DOHH2 (cell line): ENCODE measurements around the gene SLC45A3.

Experiments
- H3F3A ChIP-seq: fragments of 200-600 bp; sonication (generic), shearing (Covaris generic); 2 replicates; pipeline ENCODE4 v1.6.0; 2016; ENCODE audit warnings: antibody characterized with exemption, mild to moderate bottlenecking; ENCODE audit not compliant: control insufficient read depth, insufficient read depth
- H3K27ac ChIP-seq: fragments of 200-600 bp; sonication (generic); 2 replicates; pipeline ENCODE4 v1.5.1; 2014; ENCODE audit warnings: low read depth, mild to moderate bottlenecking, low read length, moderate library complexity
- H3K27me3 ChIP-seq: fragments of 200-600 bp; sonication (generic); 2 replicates; pipeline ENCODE4 v1.6.1; 2014; ENCODE audit warnings: mild to moderate bottlenecking, low read length, mixed read lengths; ENCODE audit not compliant: control insufficient read depth
- H3K36me3 ChIP-seq: fragments of 200-600 bp; sonication (generic); 2 replicates; pipeline ENCODE4 v1.6.1; 2014; ENCODE audit warnings: mild to moderate bottlenecking, low read length, moderate library complexity, mixed read lengths; ENCODE audit not compliant: control insufficient read depth
- H3K4me1 ChIP-seq: fragments of 200-600 bp; sonication (generic); 2 replicates; pipeline ENCODE4 v1.6.1; 2014; ENCODE audit warnings: mild to moderate bottlenecking, low read length, mixed read lengths; ENCODE audit not compliant: control insufficient read depth
- H3K4me2 ChIP-seq: fragments of 200-600 bp; sonication (generic); 2 replicates; pipeline ENCODE4 v1.6.0; 2014; ENCODE audit warnings: mild to moderate bottlenecking, low read length, moderate library complexity
- H3K4me3 ChIP-seq: fragments of 200-600 bp; sonication (generic); 2 replicates; pipeline ENCODE4 v1.5.1; 2014; ENCODE audit warnings: mild to moderate bottlenecking, low read length, mixed read lengths
- H3K79me2 ChIP-seq: fragments of 200-600 bp; sonication (generic); 2 replicates; pipeline ENCODE4 v1.6.1; 2014; ENCODE audit warnings: mild to moderate bottlenecking, low read length, mixed read lengths; ENCODE audit not compliant: control insufficient read depth
- H3K9me2 ChIP-seq: fragments of 200-600 bp; sonication (generic); replicated peaks from 2 replicates; pipeline ENCODE4 v1.6.1; 2014; ENCODE audit warnings: mild to moderate bottlenecking, low read length, mixed read lengths; ENCODE audit not compliant: control insufficient read depth
- H3K9me3 ChIP-seq: fragments of 200-600 bp; sonication (generic); 2 replicates; pipeline ENCODE4 v1.6.1; 2014; ENCODE audit warnings: antibody characterized with exemption, low read length, mixed read lengths; ENCODE audit not compliant: control insufficient read depth, insufficient read depth
- H4K20me1 ChIP-seq: fragments of 200-600 bp; sonication (generic); 2 replicates; pipeline ENCODE4 v1.6.0; 2014; ENCODE audit warnings: low read depth, mild to moderate bottlenecking, antibody characterized with exemption, low read length, moderate library complexity; ENCODE audit not compliant: control insufficient read depth, insufficient read depth
- CTCF ChIP-seq: fragments of 200-600 bp; sonication (generic); IDR thresholded peaks from one replicate; pipeline ENCODE4 v1.5.1; 2014; ENCODE audit warnings: antibody characterized with exemption, mild to moderate bottlenecking, low read depth, low read length; ENCODE audit not compliant: poor library complexity, severe bottlenecking
- EZH2phosphoT487 ChIP-seq: fragments of 200-600 bp; sonication (generic); IDR thresholded peaks from 2 replicates; pipeline ENCODE4 v1.6.1; 2017; ENCODE audit warnings: borderline replicate concordance, mild to moderate bottlenecking, antibody characterized with exemption, low read length, moderate library complexity, mixed read lengths

The SLC45A3 gene

GRCh38 chr1:205642679-205643307 lies 37.5 kb downstream of the SLC45A3 start:
- H3K36me3 ChIP-seq = no peaks in the 10 kb centered on the region

GRCh38 chr1:205639567-205639966 lies 40.7 kb downstream of the SLC45A3 start:
- Histone ChIP-seq H4K20me1 (no peaks in the 10 kb centered on the region), H3K27ac (no peak overlapping the region), H3K79me2 (no peaks in the 10 kb centered on the region), H3K4me3 (no peak overlapping the region), H3K36me3 (no peaks in the 10 kb centered on the region), H3K4me1 (no peaks in the 10 kb centered on the region), H3F3A (no peaks in the 10 kb centered on the region), H3K27me3 (no peaks in the 10 kb centered on the region; the same call in 1 of the 2 replicates), H3K4me2 (no peak overlapping the region), H3K9me2 (no peaks in the 10 kb centered on the region), H3K9me3 (no peaks in the 10 kb centered on the region)
- TF ChIP-seq CTCF (no peak), EZH2phosphoT487 (no peak)

More at GRCh38 chr1:205642679-205643307, 37.5 kb downstream of the SLC45A3 start:
- no peaks in the 10 kb centered on the region for H4K20me1 ChIP-seq
- no peak overlapping the region for H3K4me2 ChIP-seq
- no peak overlapping the region for H3K27ac ChIP-seq
- TF ChIP-seq CTCF (no peak), EZH2phosphoT487 (no peak)
- H3K9me2 ChIP-seq = no peaks in the 10 kb centered on the region
- no peaks in the 10 kb centered on the region for H3K79me2 ChIP-seq
- no peaks in the 10 kb centered on the region for H3K9me3 ChIP-seq
- no peaks in the 10 kb centered on the region for H3K4me1 ChIP-seq
- H3F3A ChIP-seq = no peaks in the 10 kb centered on the region
- no peaks in the 10 kb centered on the region; the same call in 1 of the 2 replicates for H3K27me3 ChIP-seq
- H3K4me3 ChIP-seq = no peak overlapping the region

- Histone ChIP-seq H3K4me2 (no peak overlapping the region), H3K4me1 (peaks cover 3% of the 10 kb centered on the region), H4K20me1 (no peaks in the 10 kb centered on the region), H3K79me2 (no peaks in the 10 kb centered on the region), H3F3A (no peaks in the 10 kb centered on the region), H3K9me2 (no peaks in the 10 kb centered on the region), H3K9me3 (no peaks in the 10 kb centered on the region), H3K4me3 (no peak overlapping the region), H3K27me3 (no peaks in the 10 kb centered on the region; the same call in 1 of the 2 replicates), H3K36me3 (no peaks in the 10 kb centered on the region), H3K27ac (no peak overlapping the region)
- no peak for TF ChIP-seq CTCF
- TF ChIP-seq EZH2phosphoT487 = no peak
These were observed 42.3 kb downstream of the SLC45A3 start for GRCh38 chr1:205637854-205638468.
